ENCODE data around the gene HOXA1.

DNA sequence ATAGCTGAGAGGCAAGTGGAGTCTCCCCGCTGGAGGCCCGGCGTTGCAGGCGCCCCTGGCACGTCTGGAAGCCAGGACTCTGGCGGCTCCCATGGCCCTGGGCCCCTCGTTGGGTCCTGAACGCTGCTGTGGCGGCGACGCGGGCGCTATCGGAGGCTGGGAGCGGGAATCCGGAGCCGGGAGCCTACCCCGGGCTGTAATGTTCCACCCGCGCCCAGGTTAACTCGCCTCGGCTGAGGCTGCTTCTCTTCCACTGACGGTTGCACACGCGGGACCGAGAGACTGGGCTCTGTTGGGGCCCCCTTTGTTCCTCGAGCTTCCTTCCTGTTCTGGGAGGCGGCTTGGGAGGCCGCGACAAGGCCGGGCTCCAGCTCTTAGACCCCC lies 49.0 kb upstream of the HOXA1 start:
- TF ChIP-seq POLR2AphosphoS5 (IDR thresholded peaks at IDR 0.05; ENCODE audit: low read depth, low read length) (no peak), FOXP2 (optimal IDR thresholded peaks at IDR 0.05; ENCODE audit: borderline replicate concordance, extremely low read depth, extremely low read length, insufficient read depth) (no peak), TAF1 (IDR thresholded peaks at IDR 0.05; ENCODE audit: borderline replicate concordance, insufficient read depth, low read length) (no peak)
- TF ChIP-seq, protein P1, sequence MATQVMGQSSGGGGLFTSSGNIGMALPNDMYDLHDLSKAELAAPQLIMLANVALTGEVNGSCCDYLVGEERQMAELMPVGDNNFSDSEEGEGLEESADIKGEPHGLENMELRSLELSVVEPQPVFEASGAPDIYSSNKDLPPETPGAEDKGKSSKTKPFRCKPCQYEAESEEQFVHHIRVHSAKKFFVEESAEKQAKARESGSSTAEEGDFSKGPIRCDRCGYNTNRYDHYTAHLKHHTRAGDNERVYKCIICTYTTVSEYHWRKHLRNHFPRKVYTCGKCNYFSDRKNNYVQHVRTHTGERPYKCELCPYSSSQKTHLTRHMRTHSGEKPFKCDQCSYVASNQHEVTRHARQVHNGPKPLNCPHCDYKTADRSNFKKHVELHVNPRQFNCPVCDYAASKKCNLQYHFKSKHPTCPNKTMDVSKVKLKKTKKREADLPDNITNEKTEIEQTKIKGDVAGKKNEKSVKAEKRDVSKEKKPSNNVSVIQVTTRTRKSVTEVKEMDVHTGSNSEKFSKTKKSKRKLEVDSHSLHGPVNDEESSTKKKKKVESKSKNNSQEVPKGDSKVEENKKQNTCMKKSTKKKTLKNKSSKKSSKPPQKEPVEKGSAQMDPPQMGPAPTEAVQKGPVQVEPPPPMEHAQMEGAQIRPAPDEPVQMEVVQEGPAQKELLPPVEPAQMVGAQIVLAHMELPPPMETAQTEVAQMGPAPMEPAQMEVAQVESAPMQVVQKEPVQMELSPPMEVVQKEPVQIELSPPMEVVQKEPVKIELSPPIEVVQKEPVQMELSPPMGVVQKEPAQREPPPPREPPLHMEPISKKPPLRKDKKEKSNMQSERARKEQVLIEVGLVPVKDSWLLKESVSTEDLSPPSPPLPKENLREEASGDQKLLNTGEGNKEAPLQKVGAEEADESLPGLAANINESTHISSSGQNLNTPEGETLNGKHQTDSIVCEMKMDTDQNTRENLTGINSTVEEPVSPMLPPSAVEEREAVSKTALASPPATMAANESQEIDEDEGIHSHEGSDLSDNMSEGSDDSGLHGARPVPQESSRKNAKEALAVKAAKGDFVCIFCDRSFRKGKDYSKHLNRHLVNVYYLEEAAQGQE (IDR thresholded peaks at IDR 0.05; ENCODE audit: insufficient read depth in 1 of 2, low read depth in 2 of 2, low read length in 2 of 2), result no peak
